Retinal pigment epithelial cell (primary cell): ENCODE data around the gene FHIP2A.
A peak's percentile ranks its signal among the peaks of the same experiment; 100 is the strongest.

Experiments
- DNase-seq: peaks from one replicate; pipeline ENCODE4 v3.0.0-alpha.2; 2010; ENCODE audit warnings: low read depth
- H3K4me3 ChIP-seq: 2 replicates; pipeline ENCODE4 v1.5.1; 2011; ENCODE audit warnings: mild to moderate bottlenecking, low read length, control low read depth, moderate library complexity
- TF ChIP-seq, protein P1 (sequence below): conservative IDR thresholded peaks from 2 replicates; pipeline ENCODE4 v1.5.1; 2011; ENCODE audit warnings: low read depth, low read length, control low read depth, inconsistent platforms

The FHIP2A gene

DNA sequence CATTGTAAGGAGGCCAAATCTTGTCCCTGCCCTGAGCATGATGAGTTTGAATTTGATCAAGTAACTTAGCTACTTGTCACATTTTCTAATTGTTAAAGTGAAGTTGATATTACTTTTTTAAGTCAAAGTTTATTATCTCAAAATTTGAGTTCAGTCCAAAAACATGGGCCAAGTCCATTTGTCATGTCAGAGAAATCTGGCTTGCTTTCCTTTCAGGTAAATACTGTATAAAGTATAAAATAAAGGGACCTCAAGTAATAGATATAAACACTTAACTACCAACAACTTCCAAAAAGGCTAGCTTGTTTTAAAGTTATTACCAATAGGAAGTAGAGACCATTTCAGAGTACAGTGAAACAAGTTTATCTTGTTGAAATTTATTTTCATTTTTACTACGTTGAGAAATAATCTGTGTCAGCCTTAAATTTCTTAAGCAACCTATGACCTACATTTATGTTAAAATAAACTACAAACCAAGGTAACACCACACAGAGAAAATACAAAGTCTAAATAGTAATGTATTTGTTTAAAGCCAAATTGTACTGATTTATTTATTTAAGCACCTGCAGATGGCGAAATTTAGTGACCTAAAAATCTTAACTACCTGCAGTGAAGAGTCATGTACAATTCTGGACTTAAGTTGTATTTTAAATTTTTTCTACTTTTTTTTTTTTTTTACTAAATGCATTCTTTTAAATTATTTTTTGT, 36.5 kb downstream of the FHIP2A start:
- no peak overlapping the region for H3K4me3 ChIP-seq
- DNase-seq: no peak
- TF ChIP-seq, protein P1, sequence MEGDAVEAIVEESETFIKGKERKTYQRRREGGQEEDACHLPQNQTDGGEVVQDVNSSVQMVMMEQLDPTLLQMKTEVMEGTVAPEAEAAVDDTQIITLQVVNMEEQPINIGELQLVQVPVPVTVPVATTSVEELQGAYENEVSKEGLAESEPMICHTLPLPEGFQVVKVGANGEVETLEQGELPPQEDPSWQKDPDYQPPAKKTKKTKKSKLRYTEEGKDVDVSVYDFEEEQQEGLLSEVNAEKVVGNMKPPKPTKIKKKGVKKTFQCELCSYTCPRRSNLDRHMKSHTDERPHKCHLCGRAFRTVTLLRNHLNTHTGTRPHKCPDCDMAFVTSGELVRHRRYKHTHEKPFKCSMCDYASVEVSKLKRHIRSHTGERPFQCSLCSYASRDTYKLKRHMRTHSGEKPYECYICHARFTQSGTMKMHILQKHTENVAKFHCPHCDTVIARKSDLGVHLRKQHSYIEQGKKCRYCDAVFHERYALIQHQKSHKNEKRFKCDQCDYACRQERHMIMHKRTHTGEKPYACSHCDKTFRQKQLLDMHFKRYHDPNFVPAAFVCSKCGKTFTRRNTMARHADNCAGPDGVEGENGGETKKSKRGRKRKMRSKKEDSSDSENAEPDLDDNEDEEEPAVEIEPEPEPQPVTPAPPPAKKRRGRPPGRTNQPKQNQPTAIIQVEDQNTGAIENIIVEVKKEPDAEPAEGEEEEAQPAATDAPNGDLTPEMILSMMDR: no peak

DNA sequence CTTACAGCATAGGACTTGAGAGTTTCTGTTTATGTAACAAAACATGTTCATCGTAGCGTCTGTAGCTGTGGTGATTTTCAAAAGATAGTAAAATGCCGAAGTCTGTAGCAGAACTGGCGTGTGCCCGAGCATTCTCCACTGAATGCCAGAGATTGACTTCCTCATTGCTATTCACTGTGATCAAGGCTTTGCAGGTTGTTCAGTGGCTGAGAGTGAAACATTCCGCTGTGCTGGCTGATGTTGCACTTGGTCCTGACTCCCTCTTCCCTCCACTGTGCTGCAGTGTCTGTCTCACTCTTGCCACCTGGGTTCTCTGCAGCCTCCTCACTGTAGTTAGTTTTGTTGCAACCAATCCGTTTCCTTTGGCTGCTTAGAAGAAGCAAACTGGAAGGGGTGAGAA, 37.6 kb downstream of the FHIP2A start:
- no peak overlapping the region for H3K4me3 ChIP-seq
- TF ChIP-seq, protein P1: no peak
- DNase-seq: no peak

DNA sequence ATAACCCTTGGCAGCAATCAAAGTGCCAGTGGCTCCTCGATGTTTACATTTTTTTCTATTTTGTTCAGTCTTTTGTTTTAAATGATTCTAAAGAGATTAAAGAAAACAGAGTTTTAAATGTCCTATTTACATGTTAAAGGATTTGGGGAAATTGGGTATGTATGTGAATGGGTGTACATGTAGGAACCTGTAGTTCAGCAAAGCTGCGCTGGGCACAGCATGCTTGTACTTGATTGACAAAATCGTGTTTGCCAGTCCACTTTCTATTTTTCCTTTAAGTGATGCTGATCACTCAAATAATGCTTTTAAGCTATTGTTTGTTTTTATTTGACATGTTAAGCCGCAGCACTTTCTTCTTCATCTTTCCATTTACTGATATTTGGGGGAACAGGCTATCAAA, 40.9 kb downstream of the FHIP2A start:
- no peak for DNase-seq
- TF ChIP-seq, protein P1: no peak
- H3K4me3 ChIP-seq: no peak overlapping the region

DNA sequence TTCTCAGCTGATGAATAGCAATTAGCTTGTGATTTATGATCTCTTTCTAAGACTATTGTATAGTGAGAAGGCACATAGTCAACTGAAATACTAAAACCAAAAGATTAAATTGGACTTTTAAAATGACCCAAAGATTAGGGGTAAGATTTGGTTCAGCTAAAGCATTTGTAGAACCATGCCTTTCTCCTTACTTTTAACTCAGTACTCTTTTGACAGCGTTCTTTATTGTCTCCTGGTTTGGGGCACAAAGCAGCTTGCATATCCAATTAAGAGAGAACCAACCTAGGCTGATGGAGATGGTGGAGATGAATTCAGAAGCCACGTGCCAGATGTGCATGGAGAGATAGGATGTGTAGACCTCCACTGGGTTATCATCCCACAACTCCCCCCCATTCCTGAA, 45.8 kb downstream of the FHIP2A start:
- TF ChIP-seq, protein P1: no peak
- DNase-seq: no peak
- no peak overlapping the region for H3K4me3 ChIP-seq

DNA sequence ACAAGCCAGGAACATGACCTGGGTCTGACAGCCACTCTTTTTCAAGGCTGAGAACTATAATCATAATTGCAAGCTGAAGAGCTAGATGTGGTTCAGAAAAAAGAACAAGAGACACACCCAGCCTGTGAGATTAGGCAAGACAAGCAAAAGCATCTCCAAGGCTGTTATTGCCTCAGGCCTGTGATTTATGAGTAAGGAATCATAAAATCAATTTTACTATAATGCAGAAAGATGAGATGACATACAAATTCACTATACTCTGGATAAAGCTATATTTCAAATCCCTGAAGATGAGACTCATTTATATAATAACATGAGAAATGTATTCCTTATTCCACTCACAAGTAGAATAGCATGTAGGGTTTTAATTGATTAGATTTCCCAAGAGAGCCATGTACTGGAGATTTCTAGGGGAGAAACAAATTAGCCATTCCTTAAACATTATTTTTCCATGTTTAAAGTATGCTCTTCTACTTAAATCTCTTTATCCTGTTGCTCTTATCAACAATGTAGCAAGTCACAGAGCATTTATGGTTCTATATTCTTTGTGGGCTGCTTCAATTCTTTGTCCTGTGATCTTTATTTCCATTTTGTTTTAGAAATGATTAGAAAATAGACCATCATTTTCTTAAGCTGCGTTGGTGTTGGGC, 47.4 kb downstream of the FHIP2A start:
- TF ChIP-seq, protein P1: no peak
- H3K4me3 ChIP-seq: no peak overlapping the region
- no peak for DNase-seq

DNA sequence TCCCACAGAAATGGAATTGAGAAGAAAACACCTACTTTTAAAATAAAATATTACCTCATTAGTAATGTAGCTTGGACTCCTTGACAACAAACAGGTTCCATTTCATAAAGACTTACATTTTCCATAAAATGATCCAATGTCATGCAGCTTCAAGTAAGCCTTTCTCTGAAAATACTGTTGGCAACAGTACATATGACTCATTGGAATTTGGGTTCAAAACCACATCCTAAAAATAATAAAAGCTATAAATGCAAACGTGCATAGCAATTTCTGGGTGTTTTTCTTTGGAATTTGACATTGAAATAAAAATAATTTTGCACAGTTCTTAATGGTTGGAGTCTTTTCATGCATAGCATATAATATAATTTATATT, 47.9 kb downstream of the FHIP2A start:
- peak; percentile 80 for DNase-seq
- no peak overlapping the region for H3K4me3 ChIP-seq
- TF ChIP-seq, protein P1: no peak

DNA sequence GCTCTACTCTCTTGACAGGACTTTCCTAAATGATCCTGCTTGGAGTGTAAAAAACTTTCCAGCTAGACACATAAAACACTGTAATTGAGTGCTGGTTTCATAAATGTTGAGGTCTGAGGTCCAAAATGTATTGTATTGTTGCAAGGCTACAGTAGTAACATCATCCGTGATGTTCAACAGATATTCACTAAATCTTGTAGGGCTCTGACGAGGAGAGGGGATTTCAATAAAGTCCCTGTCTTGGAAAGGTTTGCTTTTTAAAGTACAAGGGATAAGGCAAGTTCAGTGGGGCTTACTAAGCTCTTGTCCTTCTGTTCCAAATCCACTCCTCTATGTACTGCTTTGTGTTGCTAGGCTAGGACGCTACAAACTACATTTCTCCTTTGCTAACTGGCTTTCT, 48.9 kb downstream of the FHIP2A start:
- TF ChIP-seq, protein P1: no peak

More for the DNA sequence above, 48.9 kb downstream of the FHIP2A start:
- DNase-seq: no peak
- no peak overlapping the region for H3K4me3 ChIP-seq
